ENCODE measurements around the gene ZNF77. TPM values are rescaled to one million over a fixed set of nuclear protein-coding genes. Genes with fewer than 3 reads are reported as not detected.
"Not testable (repeated sequence)": the region's sequence is repeated elsewhere in the genome, so short reads cannot be mapped to it uniquely, and the experiment has no call there.

Gene ZNF77
- total RNA-seq, 1 donor from 2014 or later = 6.4 TPM

- Histone ChIP-seq H3K4me1 (peaks cover 13% of the 10 kb centered on the region), H3K4me3 (no peak overlapping the region), H3K27me3 (no peaks in the 10 kb centered on the region), H3K27ac (no peak overlapping the region), H3K9me3 (no peaks in the 10 kb centered on the region), H3K36me3 (no peaks in the 10 kb centered on the region)
- TF ChIP-seq, protein P1, sequence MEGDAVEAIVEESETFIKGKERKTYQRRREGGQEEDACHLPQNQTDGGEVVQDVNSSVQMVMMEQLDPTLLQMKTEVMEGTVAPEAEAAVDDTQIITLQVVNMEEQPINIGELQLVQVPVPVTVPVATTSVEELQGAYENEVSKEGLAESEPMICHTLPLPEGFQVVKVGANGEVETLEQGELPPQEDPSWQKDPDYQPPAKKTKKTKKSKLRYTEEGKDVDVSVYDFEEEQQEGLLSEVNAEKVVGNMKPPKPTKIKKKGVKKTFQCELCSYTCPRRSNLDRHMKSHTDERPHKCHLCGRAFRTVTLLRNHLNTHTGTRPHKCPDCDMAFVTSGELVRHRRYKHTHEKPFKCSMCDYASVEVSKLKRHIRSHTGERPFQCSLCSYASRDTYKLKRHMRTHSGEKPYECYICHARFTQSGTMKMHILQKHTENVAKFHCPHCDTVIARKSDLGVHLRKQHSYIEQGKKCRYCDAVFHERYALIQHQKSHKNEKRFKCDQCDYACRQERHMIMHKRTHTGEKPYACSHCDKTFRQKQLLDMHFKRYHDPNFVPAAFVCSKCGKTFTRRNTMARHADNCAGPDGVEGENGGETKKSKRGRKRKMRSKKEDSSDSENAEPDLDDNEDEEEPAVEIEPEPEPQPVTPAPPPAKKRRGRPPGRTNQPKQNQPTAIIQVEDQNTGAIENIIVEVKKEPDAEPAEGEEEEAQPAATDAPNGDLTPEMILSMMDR (IDR thresholded peaks at IDR 0.05) = no peak
- TF ChIP-seq POLR2A (IDR thresholded peaks at IDR 0.05) (no peak), POLR2AphosphoS5 (IDR thresholded peaks at IDR 0.05; ENCODE audit: insufficient read depth in 1 of 2, low read depth in 1 of 2) (no peak)
- DNase-seq (ENCODE audit: extremely low spot score in 2 of 2) = no peak
- intact Hi-C loops (cut with DNase I) = no loop called here
These were observed 38.1 kb downstream of the ZNF77 start for GRCh38 chr19:2906631-2907195.

- DNase-seq (ENCODE audit: extremely low spot score in 2 of 2) = no peak
- Histone ChIP-seq H3K4me3 (no peak overlapping the region), H3K36me3 (no peaks in the 10 kb centered on the region), H3K4me1 (peaks cover 20% of the 10 kb centered on the region), H3K27ac (no peak overlapping the region), H3K27me3 (no peaks in the 10 kb centered on the region), H3K9me3 (no peaks in the 10 kb centered on the region)
- intact Hi-C loops (cut with DNase I) = no loop called here
- TF ChIP-seq, protein P1 (IDR thresholded peaks at IDR 0.05) = no peak
- TF ChIP-seq POLR2A (IDR thresholded peaks at IDR 0.05) = no peak
- TF ChIP-seq POLR2AphosphoS5 (IDR thresholded peaks at IDR 0.05; ENCODE audit: insufficient read depth in 1 of 2, low read depth in 1 of 2) = no peak
These were observed 38.8 kb downstream of the ZNF77 start for GRCh38 chr19:2905918-2906519.

- not testable (repeated sequence) for DNase-seq (ENCODE audit: extremely low spot score in 2 of 2)
These were observed 41.4 kb downstream of the ZNF77 start for GRCh38 chr19:2903326-2903725.

DNA sequence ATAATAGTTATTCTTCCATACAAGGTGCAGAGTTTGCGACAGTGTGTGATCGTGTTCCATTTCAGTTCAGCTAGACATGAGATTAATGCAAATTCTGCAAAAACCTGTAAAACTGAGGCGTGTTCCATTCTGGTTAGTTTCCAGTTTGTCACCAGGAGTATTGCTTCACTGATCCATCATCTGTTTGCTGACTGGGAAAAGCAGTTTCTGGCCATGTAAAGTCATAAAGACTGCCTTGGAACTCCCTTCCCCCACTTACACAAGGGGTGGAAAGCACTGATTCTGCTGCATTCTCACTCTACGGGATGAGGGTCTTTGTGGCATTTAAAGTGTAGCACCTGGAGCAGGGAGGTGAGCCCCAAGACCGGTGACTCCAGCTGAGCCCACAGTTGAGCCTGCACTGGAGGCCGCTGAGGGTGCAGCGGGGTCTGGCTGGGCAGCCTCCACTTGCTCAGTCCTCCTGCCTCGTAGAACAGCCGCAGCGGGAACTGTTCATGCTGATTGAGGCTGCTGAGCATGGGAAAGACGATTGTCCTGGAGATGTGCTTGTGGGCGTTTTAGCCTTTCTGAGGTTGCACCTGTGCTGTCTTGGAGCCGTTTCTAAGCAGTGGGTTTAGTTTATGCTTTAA, 42.1 kb downstream of the ZNF77 start:
- no peak for DNase-seq (ENCODE audit: extremely low spot score in 2 of 2)
- H3K36me3 ChIP-seq = no peaks in the 10 kb centered on the region
- H3K4me3 ChIP-seq = peak overlapping the region in 1 of 2 donors; percentile 71
- TF ChIP-seq, protein P1 (IDR thresholded peaks at IDR 0.05) = no peak
- TF ChIP-seq POLR2A (IDR thresholded peaks at IDR 0.05) (no peak), POLR2AphosphoS5 (IDR thresholded peaks at IDR 0.05; ENCODE audit: insufficient read depth in 1 of 2, low read depth in 1 of 2) (no peak)
- H3K4me1 ChIP-seq = peaks cover 15% of the 10 kb centered on the region
- no peak overlapping the region for H3K27ac ChIP-seq
- H3K27me3 ChIP-seq = no peaks in the 10 kb centered on the region
- H3K9me3 ChIP-seq = no peaks in the 10 kb centered on the region
- intact Hi-C loops (cut with DNase I) = no loop called here

More at GRCh38 chr19:2903326-2903725, 41.4 kb downstream of the ZNF77 start:
- intact Hi-C loops (cut with DNase I); H3K9me3 ChIP-seq; H3K27ac ChIP-seq; H3K36me3 ChIP-seq; H3K4me3 ChIP-seq; H3K27me3 ChIP-seq: not testable (repeated sequence)
- peaks cover 15% of the 10 kb centered on the region for H3K4me1 ChIP-seq

DNA sequence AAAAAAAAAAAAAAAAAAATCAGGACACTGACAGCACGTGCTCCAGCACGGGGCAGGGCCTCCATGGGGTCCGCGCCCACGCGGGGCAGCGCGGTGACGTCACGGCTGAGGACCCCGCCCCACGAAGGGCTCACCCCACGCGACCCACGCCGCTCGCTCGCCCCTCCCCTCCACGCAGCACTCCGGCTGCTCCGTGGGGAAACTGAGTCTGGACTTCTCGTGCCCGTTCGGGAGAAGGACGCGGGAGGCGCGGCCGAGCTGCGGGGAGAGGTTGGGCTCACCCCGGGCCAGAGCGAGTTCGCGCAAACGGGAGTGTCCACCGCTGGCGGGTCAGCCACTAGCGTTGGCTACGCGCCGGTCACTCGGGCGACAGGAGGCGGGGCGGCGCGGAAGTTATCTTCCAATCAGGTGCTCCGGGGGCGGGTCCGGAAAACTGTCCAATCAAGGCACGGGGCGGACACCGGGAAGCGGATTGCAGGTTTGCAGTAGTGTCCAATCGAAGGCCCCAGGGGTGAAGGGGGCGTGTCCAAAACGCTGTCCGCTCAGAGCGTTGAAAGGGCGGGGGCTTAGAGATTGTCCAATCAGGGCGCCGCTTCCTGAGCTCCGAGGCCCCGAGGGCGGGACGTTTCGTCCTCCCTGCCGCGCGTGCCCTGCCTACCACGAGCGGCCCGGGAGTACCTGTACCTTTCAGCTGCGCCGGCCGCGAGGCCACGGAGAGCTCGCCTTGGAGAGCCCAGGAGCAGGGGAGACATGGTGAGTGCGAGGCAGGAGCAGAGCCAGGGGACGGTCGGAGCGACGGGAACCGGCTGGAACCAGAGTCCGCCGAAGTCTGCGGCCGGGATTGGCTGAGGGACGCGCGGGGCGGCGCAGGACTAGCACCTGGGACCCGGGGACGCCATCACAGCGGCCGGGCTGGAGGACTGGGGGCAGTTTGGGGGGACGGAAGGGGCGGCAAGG, 44.2 kb downstream of the ZNF77 start, which contains the start of gene ZNF57:
ZNF57 (plus strand) TSS at position 633 of the 957 bp plus-strand sequence; CDS start at position 751, 118 bp downstream.
- no peaks in the 10 kb centered on the region for H3K36me3 ChIP-seq
- H3K4me1 ChIP-seq = peaks cover 15% of the 10 kb centered on the region
- peak within 1 kb of the TSS; percentile 71 to 77 for H3K4me3 ChIP-seq
- peak within 1 kb of the TSS; percentile 64 for H3K27ac ChIP-seq
- peak; percentile 98 to 99 for DNase-seq (ENCODE audit: extremely low spot score in 2 of 2)
- no peaks in the 10 kb centered on the region for H3K9me3 ChIP-seq
- no peaks in the 10 kb centered on the region for H3K27me3 ChIP-seq
- peak; percentile 80 to 88 for TF ChIP-seq POLR2AphosphoS5 (IDR thresholded peaks at IDR 0.05; ENCODE audit: insufficient read depth in 1 of 2, low read depth in 1 of 2)
- TF ChIP-seq, protein P1 (IDR thresholded peaks at IDR 0.05) = no peak
- intact Hi-C loops (cut with DNase I) = no loop called here

Data from vagina (tissue), 2 donors.